Hepatocyte (in vitro differentiated cells): ENCODE measurements around the gene TRIM69.

Source experiments
- EZH2phosphoT487 ChIP-seq: fragments of 200-600 bp; sonication (generic); IDR thresholded peaks from one replicate; pipeline ENCODE4 v1.6.1; 2018; ENCODE audit warnings: antibody characterized with exemption, mild to moderate bottlenecking, low read depth, moderate library complexity; ENCODE audit not compliant: unreplicated experiment, severe bottlenecking
- TF ChIP-seq, protein P1 (sequence below): fragments of 200-600 bp; sonication (generic); IDR thresholded peaks from 2 replicates; pipeline ENCODE4 v1.5.1; 2016; ENCODE audit warnings: antibody characterized with exemption, mild to moderate bottlenecking; ENCODE audit not compliant: poor library complexity

DNA sequence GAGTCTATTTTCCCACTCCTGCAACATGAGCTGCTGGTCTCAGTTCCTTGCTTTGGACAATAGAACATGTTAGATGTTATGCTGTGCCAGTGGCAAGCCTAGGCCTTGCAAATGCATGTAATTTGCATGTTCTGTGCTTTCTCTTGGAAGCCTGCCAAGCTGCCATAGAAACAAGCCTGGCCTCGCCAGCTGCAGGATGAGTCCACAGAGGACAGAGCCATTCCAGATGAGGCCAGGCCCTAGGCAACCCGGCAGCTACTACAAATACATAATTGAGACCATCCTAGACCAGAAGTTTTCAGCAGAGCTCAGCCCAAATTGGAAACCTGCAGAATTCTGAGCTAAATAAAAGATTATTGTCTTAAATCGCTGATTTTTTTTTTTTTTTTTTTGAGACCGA lies 39.6 kb downstream of the TRIM69 start:
- TF ChIP-seq, protein P1, sequence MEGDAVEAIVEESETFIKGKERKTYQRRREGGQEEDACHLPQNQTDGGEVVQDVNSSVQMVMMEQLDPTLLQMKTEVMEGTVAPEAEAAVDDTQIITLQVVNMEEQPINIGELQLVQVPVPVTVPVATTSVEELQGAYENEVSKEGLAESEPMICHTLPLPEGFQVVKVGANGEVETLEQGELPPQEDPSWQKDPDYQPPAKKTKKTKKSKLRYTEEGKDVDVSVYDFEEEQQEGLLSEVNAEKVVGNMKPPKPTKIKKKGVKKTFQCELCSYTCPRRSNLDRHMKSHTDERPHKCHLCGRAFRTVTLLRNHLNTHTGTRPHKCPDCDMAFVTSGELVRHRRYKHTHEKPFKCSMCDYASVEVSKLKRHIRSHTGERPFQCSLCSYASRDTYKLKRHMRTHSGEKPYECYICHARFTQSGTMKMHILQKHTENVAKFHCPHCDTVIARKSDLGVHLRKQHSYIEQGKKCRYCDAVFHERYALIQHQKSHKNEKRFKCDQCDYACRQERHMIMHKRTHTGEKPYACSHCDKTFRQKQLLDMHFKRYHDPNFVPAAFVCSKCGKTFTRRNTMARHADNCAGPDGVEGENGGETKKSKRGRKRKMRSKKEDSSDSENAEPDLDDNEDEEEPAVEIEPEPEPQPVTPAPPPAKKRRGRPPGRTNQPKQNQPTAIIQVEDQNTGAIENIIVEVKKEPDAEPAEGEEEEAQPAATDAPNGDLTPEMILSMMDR = no peak
- TF ChIP-seq EZH2phosphoT487 = no peak
